ENCODE results near the gene ACVRL1. TPM values are rescaled to one million over a fixed set of nuclear protein-coding genes. Genes with fewer than 3 reads are reported as not detected.

ACVRL1 gene
- total RNA-seq, 2 experiments from 2014 or later, result not detected

DNA sequence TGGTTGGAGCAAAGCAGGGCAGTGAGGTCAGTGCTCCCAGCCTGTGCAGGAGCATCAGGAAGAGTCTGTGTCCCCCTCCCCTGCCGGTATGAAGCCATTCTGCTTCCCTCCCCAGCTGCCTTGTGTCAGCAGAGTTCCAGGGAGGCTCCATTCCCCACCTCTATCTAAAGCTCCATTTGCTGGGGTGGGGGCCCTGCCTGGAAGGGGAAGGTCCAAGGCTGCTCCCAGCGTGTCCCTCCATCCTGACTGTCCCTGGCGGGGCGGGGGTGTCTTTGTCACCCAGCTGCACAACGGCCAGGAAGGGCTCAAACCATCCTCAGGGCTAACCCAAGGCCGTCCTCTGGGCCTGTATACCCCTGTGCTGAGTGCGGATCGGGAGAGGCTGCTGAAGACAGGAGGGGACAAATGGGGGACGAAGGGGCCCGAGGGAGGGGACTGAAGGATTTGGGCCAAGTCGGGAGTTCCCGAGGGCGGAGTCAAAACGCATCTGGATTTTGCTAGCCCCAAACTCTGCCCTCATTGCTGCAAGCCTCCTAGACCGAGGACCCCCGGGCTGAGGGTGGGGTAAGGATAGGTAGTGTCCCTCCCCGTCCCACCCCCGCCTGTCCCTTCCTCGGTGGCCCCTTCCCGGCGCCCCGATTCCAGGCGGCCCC, 748 bp upstream of the ACVRL1 start:
- ATAC-seq (ENCODE audit: poor library complexity) (no peak), DNase-seq (no peak)
- ChIA-PET CTCF (no interaction called here), POLR2A (no interaction called here)
- peaks cover 17 to 34% of the 10 kb centered on the region in 2 experiments for H3K27me3 ChIP-seq (ENCODE audit: control insufficient read depth in 1 of 2, insufficient read depth in 2 of 2, low read length in 2 of 2)
- TF ChIP-seq, protein P1, sequence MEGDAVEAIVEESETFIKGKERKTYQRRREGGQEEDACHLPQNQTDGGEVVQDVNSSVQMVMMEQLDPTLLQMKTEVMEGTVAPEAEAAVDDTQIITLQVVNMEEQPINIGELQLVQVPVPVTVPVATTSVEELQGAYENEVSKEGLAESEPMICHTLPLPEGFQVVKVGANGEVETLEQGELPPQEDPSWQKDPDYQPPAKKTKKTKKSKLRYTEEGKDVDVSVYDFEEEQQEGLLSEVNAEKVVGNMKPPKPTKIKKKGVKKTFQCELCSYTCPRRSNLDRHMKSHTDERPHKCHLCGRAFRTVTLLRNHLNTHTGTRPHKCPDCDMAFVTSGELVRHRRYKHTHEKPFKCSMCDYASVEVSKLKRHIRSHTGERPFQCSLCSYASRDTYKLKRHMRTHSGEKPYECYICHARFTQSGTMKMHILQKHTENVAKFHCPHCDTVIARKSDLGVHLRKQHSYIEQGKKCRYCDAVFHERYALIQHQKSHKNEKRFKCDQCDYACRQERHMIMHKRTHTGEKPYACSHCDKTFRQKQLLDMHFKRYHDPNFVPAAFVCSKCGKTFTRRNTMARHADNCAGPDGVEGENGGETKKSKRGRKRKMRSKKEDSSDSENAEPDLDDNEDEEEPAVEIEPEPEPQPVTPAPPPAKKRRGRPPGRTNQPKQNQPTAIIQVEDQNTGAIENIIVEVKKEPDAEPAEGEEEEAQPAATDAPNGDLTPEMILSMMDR (IDR thresholded peaks at IDR 0.05), result no peak
- H3K36me3 Mint-ChIP-seq (ENCODE audit: low read depth), result no peaks in the 10 kb centered on the region
- no peaks in the 10 kb centered on the region for H3K4me1 Mint-ChIP-seq (ENCODE audit: low read depth)
- peaks cover 0 to 5% of the 10 kb centered on the region in 2 experiments for H3K9me3 ChIP-seq (ENCODE audit: control insufficient read depth in 1 of 2, insufficient read depth in 1 of 2, low read length in 2 of 2)
- peaks cover 38% of the 10 kb centered on the region for H3K27me3 Mint-ChIP-seq
- H3K4me3 Mint-ChIP-seq, result no peak overlapping the region
- no peaks in the 10 kb centered on the region for H3K36me3 ChIP-seq (ENCODE audit: insufficient read depth, low read length)
- no peak overlapping the region for H3K27ac ChIP-seq (ENCODE audit: low read depth in 1 of 2, low read length in 2 of 2)
- H3K27ac Mint-ChIP-seq, result no peak overlapping the region
- intact Hi-C loops (cut with DNase I, micrococcal nuclease), result no loop called here
- no peaks in the 10 kb centered on the region for H3K4me1 ChIP-seq (ENCODE audit: insufficient read depth, low read length)
- no peaks in the 10 kb centered on the region for H3K9me3 Mint-ChIP-seq
- H3K4me3 ChIP-seq (ENCODE audit: low read length), result no peak overlapping the region

- Histone ChIP-seq H3K4me3 (ENCODE audit: low read length) (no peak overlapping the region), H3K27ac (ENCODE audit: low read depth in 1 of 2, low read length in 2 of 2) (no peak overlapping the region), H3K4me1 (ENCODE audit: insufficient read depth, low read length) (no peaks in the 10 kb centered on the region), H3K9me3 (ENCODE audit: control insufficient read depth in 1 of 2, insufficient read depth in 1 of 2, low read length in 2 of 2) (no peaks in the 10 kb centered on the region), H3K36me3 (ENCODE audit: insufficient read depth, low read length) (no peaks in the 10 kb centered on the region), H3K27me3 (ENCODE audit: control insufficient read depth in 1 of 2, insufficient read depth in 2 of 2, low read length in 2 of 2) (peaks cover 17 to 34% of the 10 kb centered on the region in 2 experiments)
- no peak for ATAC-seq (ENCODE audit: poor library complexity)
- no peaks in the 10 kb centered on the region for H3K4me1 Mint-ChIP-seq (ENCODE audit: low read depth)
- no peak for DNase-seq
- ChIA-PET POLR2A (interaction anchor here (0.7 kb wide), 1 partner anchor 14 kb away, joined by 3 read pairs; no protein-coding TSS in a partner anchor), CTCF (no interaction called here)
- no peak overlapping the region for H3K4me3 Mint-ChIP-seq
- H3K27me3 Mint-ChIP-seq, result peaks cover 38% of the 10 kb centered on the region
- H3K27ac Mint-ChIP-seq, result no peak overlapping the region
- intact Hi-C loops (cut with DNase I, micrococcal nuclease), result no loop called here
- H3K9me3 Mint-ChIP-seq, result no peaks in the 10 kb centered on the region
- TF ChIP-seq, protein P1 (IDR thresholded peaks at IDR 0.05), result no peak
- H3K36me3 Mint-ChIP-seq (ENCODE audit: low read depth), result no peaks in the 10 kb centered on the region
Observed at GRCh38 chr12:51907856-51908425, 637 bp downstream of the ACVRL1 start.

- DNase-seq (no peak), ATAC-seq (ENCODE audit: poor library complexity) (no peak)
- Histone ChIP-seq H3K9me3 (ENCODE audit: control insufficient read depth in 1 of 2, insufficient read depth in 1 of 2, low read length in 2 of 2) (no peaks in the 10 kb centered on the region), H3K4me3 (ENCODE audit: low read length) (no peak overlapping the region), H3K27ac (ENCODE audit: low read depth in 1 of 2, low read length in 2 of 2) (no peak overlapping the region), H3K4me1 (ENCODE audit: insufficient read depth, low read length) (no peaks in the 10 kb centered on the region), H3K36me3 (ENCODE audit: insufficient read depth, low read length) (no peaks in the 10 kb centered on the region), H3K27me3 (ENCODE audit: control insufficient read depth in 1 of 2, insufficient read depth in 2 of 2, low read length in 2 of 2) (peaks cover 17 to 34% of the 10 kb centered on the region in 2 experiments)
- no peaks in the 10 kb centered on the region for H3K9me3 Mint-ChIP-seq
- H3K4me3 Mint-ChIP-seq, result no peak overlapping the region
- ChIA-PET POLR2A (no interaction called here), CTCF (no interaction called here)
- H3K27me3 Mint-ChIP-seq, result peaks cover 38% of the 10 kb centered on the region
- H3K27ac Mint-ChIP-seq, result no peak overlapping the region
- H3K36me3 Mint-ChIP-seq (ENCODE audit: low read depth), result no peaks in the 10 kb centered on the region
- intact Hi-C loops (cut with DNase I, micrococcal nuclease), result no loop called here
- TF ChIP-seq, protein P1 (IDR thresholded peaks at IDR 0.05), result no peak
- H3K4me1 Mint-ChIP-seq (ENCODE audit: low read depth), result no peaks in the 10 kb centered on the region
Observed at GRCh38 chr12:51908876-51909592, 1.7 kb downstream of the ACVRL1 start.

Measured in CD4-positive, alpha-beta T cell (primary cell).